NT2/D1 (cell line): ENCODE results near the gene BHLHA15.

Source experiments
- SUZ12 ChIP-seq: IDR thresholded peaks from 2 replicates; pipeline ENCODE4 v1.6.1; 2011; ENCODE audit not compliant: insufficient read length, insufficient read depth; ENCODE audit errors: extremely low read depth
- YY1 ChIP-seq: IDR thresholded peaks from 2 replicates; pipeline ENCODE4 v1.6.1; 2011; ENCODE audit not compliant: insufficient read length, insufficient read depth

- TF ChIP-seq YY1 (no peak), SUZ12 (no peak)
Observed at GRCh38 chr7:98163704-98164494, 47.3 kb upstream of the BHLHA15 start.
